GM06990 (cell line): Measurements from ENCODE around the gene UBE2N.

Source experiments
- DNase-seq: peaks from one replicate; pipeline ENCODE4 v3.0.0-alpha.2; 2011; ENCODE audit not compliant: insufficient read length; ENCODE audit errors: extremely low read depth
- H3K27me3 ChIP-seq: replicated peaks from 2 replicates; pipeline ENCODE4 v1.6.0; 2011; ENCODE audit warnings: low read length; ENCODE audit not compliant: control insufficient read depth, insufficient read depth
- H3K36me3 ChIP-seq: 2 replicates; pipeline ENCODE4 v1.5.1; 2011; ENCODE audit warnings: low read length; ENCODE audit not compliant: control insufficient read depth, insufficient read depth
- H3K4me3 ChIP-seq: replicated peaks from 2 replicates; pipeline ENCODE4 v1.5.1; 2011; ENCODE audit warnings: low read depth, mild to moderate bottlenecking, control low read depth, low read length
- CTCF ChIP-seq: IDR thresholded peaks from 2 replicates; pipeline ENCODE4 v1.5.1; 2011; ENCODE audit warnings: low read length, control low read depth, mild to moderate bottlenecking, inconsistent platforms; ENCODE audit not compliant: insufficient read depth, poor library complexity, severe bottlenecking

Gene UBE2N

DNA sequence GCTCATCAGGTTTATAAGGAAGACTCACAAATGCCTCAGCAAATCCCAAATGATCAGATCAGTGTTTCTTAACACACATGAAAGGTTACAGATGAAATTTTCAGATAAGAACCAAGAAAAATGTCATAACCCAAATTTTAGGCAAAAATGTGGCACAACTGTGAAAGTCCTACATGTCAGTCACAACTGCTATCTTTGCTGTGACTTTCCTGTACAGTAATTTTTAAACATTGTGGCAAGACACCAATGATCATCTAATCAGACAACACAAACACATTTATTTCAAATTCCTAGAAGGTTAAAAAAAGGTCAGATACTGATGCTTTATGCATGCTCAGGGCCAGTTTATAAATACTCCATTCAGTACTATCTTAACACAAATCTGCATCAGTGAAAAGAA is 32.9 kb downstream of the UBE2N start:
- no peaks in the 10 kb centered on the region for H3K27me3 ChIP-seq
- no peak for DNase-seq
- no peak overlapping the region for H3K4me3 ChIP-seq
- TF ChIP-seq CTCF, result no peak
- H3K36me3 ChIP-seq, result peaks cover 2% of the 10 kb centered on the region; the same call in 1 of the 2 replicates

- Histone ChIP-seq H3K27me3 (no peaks in the 10 kb centered on the region), H3K36me3 (peaks cover 2% of the 10 kb centered on the region; the same call in 1 of the 2 replicates), H3K4me3 (no peak overlapping the region)
- no peak for DNase-seq
- TF ChIP-seq CTCF, result no peak
These were observed 33.8 kb downstream of the UBE2N start for GRCh38 chr12:93407963-93408283.

GRCh38 chr12:93407054-93407962 is 34.4 kb downstream of the UBE2N start:
- TF ChIP-seq CTCF, result no peak
- H3K36me3 ChIP-seq, result peaks cover 2% of the 10 kb centered on the region; the same call in 1 of the 2 replicates
- no peak for DNase-seq
- no peak overlapping the region for H3K4me3 ChIP-seq
- H3K27me3 ChIP-seq, result no peaks in the 10 kb centered on the region

- DNase-seq, result no peak
- H3K27me3 ChIP-seq, result no peaks in the 10 kb centered on the region
- no peak overlapping the region for H3K4me3 ChIP-seq
- H3K36me3 ChIP-seq, result no peaks in the 10 kb centered on the region; the same call in 1 of the 2 replicates
- no peak for TF ChIP-seq CTCF
These were observed 36.5 kb downstream of the UBE2N start for GRCh38 chr12:93404961-93405849.

DNA sequence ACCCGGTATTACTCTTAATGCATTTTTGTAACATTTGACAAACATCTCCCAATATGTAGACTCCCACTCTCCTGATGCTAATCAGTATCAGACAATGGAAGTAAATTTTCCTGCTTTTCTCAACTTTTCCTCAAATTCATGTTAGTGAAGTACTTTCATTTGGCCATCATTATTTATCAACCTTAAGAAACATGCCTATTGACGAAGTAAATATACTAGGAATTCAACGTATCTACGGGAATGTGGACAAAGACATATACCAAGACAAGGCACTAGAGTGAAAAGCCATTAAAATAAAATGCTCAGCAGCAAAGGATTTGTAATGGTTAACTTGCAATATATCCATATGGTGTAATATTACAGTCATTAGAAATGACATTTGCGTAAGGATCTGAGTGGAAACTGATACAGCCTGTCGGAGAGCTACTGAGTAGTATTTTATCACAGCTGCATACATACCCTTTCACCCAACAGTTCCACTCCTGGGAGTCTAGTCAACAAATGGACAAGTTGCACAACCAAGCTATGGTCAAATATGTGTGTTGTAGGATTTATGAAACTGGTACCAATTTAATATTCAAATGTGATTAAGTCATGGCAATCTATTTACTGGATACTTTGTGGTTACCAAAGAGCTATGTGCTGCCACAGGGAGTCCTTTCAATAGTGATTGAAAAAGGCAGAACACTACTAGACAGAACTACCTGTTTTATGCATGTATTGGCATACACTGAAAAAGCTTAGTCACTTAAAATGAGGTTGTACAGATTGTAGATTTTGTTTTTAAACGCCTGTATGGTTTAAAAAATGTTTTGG is 37.6 kb downstream of the UBE2N start:
- no peak for TF ChIP-seq CTCF
- no peaks in the 10 kb centered on the region; the same call in 1 of the 2 replicates for H3K36me3 ChIP-seq
- no peaks in the 10 kb centered on the region for H3K27me3 ChIP-seq
- no peak for DNase-seq
- no peak overlapping the region for H3K4me3 ChIP-seq
